Mesenteric fat pad (tissue), 1 donor: Measurements from ENCODE around the gene TUFM. TPM values are rescaled to one million over a fixed set of nuclear protein-coding genes. Genes with fewer than 3 reads are reported as not detected.
"Not testable (repeated sequence)": the region's sequence is repeated elsewhere in the genome, so short reads cannot be mapped to it uniquely, and the experiment has no call there.

ENCODE experiments used
- DNase-seq: peaks from one replicate; pipeline ENCODE4 v3.0.0-alpha.2; 2020; ENCODE audit warnings: low spot score
- microRNA-seq: library from miRNA; unstranded; fragments of <30 nt; microRNA quantifications from one replicate; pipeline ENCODE4 v1.2.0, GENCODE V29; 2020; ENCODE audit warnings: borderline number of aligned reads
- total RNA-seq: library from RNA; stranded (reverse); fragmentation: NEBNext Ultra II Directional; extraction: Animal tissue kit (Norgen Biotek cat#: 25700); gene quantifications from one replicate; pipeline ENCODE4 v1.2.1, GENCODE V29; 2021
- donor health status: DM: yes; HTN: yes; CAD: no.

TUFM gene
- total RNA-seq, 1 donor from 2014 or later, result 113 TPM

- DNase-seq, result not testable (repeated sequence)
Observed at GRCh38 chr16:28807445-28808120, 38.6 kb downstream of the TUFM start.

GRCh38 chr16:28802235-28803019, 43.7 kb downstream of the TUFM start:
- DNase-seq, result peak; percentile 30

Small RNA genes within 50 kb of the gene (microRNA-seq; reads per million reads assigned to microRNA genes)
- gene MIR4721, result not detected

Other genes with a start within 250 kb of the TUFM start
- 2.5 TPM for gene SULT1A2, start 249.3 kb downstream of the TUFM start, total RNA-seq
- 36.2 TPM for gene SULT1A1, start 236.3 kb downstream of the TUFM start, total RNA-seq
- 1.9 TPM for gene NPIPB8, start 208.3 kb downstream of the TUFM start, total RNA-seq
- 494 TPM for gene EIF3C, start 134.9 kb downstream of the TUFM start, total RNA-seq
- gene NPIPB9, start 94.6 kb downstream of the TUFM start, total RNA-seq, result not detected
- 106 TPM for gene ATXN2L, start 23.3 kb downstream of the TUFM start, total RNA-seq
- gene SH2B1, start 17.5 kb upstream of the TUFM start, total RNA-seq, result 32.5 TPM
- 0.48 TPM for gene ATP2A1, start 32.1 kb upstream of the TUFM start, total RNA-seq
- gene RABEP2, start 78.9 kb upstream of the TUFM start, total RNA-seq, result 7.5 TPM
- 0.67 TPM for gene CD19, start 85.6 kb upstream of the TUFM start, total RNA-seq
- gene NFATC2IP, start 104.6 kb upstream of the TUFM start, total RNA-seq, result 29.4 TPM
- 31.4 TPM for gene SPNS1, start 128.4 kb upstream of the TUFM start, total RNA-seq
- gene LAT, start 138.7 kb upstream of the TUFM start, total RNA-seq, result 4.1 TPM